ENCODE data around the gene WNT2B. TPM values are rescaled to one million over a fixed set of nuclear protein-coding genes. Genes with fewer than 3 reads are reported as not detected.

The WNT2B gene
- 0.13 to 0.29 TPM (median 0.23 TPM) in 5 replicates for total RNA-seq (2022; extraction: Qiagen RNA extraction)

GRCh38 chr1:112508278-112509004 is at the start of gene WNT2B:
WNT2B (plus strand) TSS chr1:112508965; CDS start chr1:112509263, 298 bp downstream.

Other genes with a start within 250 kb of the WNT2B start
- 4.9 to 7.3 TPM (median 7.1 TPM) in 5 replicates for gene CTTNBP2NL, start 112.8 kb upstream of the WNT2B start, total RNA-seq (2022; extraction: Qiagen RNA extraction)
- gene ST7L, start 110.2 kb downstream of the WNT2B start, total RNA-seq (2022; extraction: Qiagen RNA extraction), result 11.0 to 13.0 TPM (median 11.9 TPM) in 5 replicates
- 54.3 to 77.4 TPM (median 60.8 TPM) in 5 replicates for gene CAPZA1, start 110.9 kb downstream of the WNT2B start, total RNA-seq (2022; extraction: Qiagen RNA extraction)
- gene MOV10, start 165.7 kb downstream of the WNT2B start, total RNA-seq (2022; extraction: Qiagen RNA extraction), result 25.8 to 31.3 TPM (median 27.5 TPM) in 5 replicates
- 349 to 385 TPM (median 354 TPM) in 5 replicates for gene RHOC, start 198.2 kb downstream of the WNT2B start, total RNA-seq (2022; extraction: Qiagen RNA extraction)
- 0.86 to 1.2 TPM (median 0.99 TPM) in 5 replicates for gene PPM1J, start 206.4 kb downstream of the WNT2B start, total RNA-seq (2022; extraction: Qiagen RNA extraction)

Measured in A549 treated with Hydrocortisone at 1 μM for 4 hours (cell line).